Liver (tissue), 9 donors: ENCODE results near the gene PMM2. TPM values are rescaled to one million over a fixed set of nuclear protein-coding genes. Genes with fewer than 3 reads are reported as not detected.

Experiments used
- DNase-seq: peaks from one replicate; pipeline ENCODE4 v3.0.0-alpha.2; 2017; ENCODE audit warnings: low spot score
- H3K27ac ChIP-seq, 2 donors: one replicate each; pipeline ENCODE4 v1.7.0; 2013; ENCODE audit warnings: inconsistent platforms in 2 of 2, low read length in 2 of 2, control low read depth in 1 of 2, low read depth in 1 of 2, mild to moderate bottlenecking in 1 of 2
- H3K27me3 ChIP-seq, 4 donors: one replicate each; pipeline versions ENCODE4 v1.6.1 to v1.7.0; 2013; ENCODE audit warnings: low read length in 3 of 4, inconsistent platforms in 1 of 4, mild to moderate bottlenecking in 1 of 4, moderate library complexity in 1 of 4; ENCODE audit not compliant: control insufficient read depth in 4 of 4, insufficient read depth in 4 of 4
- H3K36me3 ChIP-seq, 4 donors: one replicate each; pipeline versions ENCODE4 v1.6.1 to v1.7.0; 2013; ENCODE audit warnings: low read length in 3 of 4, mild to moderate bottlenecking in 3 of 4, low read depth in 1 of 4, moderate library complexity in 1 of 4; ENCODE audit not compliant: control insufficient read depth in 4 of 4, insufficient read depth in 3 of 4
- H3K4me1 ChIP-seq, 4 donors: one replicate each; pipeline versions ENCODE4 v1.6.1 to v1.7.0; 2013; ENCODE audit warnings: low read length in 3 of 4, mild to moderate bottlenecking in 3 of 4, moderate library complexity in 1 of 4; ENCODE audit not compliant: control insufficient read depth in 4 of 4, insufficient read depth in 4 of 4
- H3K4me3 ChIP-seq, 3 donors: one replicate each; pipeline versions ENCODE4 v1.6.1 to v1.7.0; 2013; ENCODE audit warnings: low read length in 3 of 3, control low read depth in 1 of 3, low read depth in 1 of 3, mild to moderate bottlenecking in 1 of 3
- H3K9ac ChIP-seq, 2 donors: one replicate each; pipeline ENCODE4 v1.7.0; 2013; ENCODE audit warnings: low read length in 2 of 2, mild to moderate bottlenecking in 2 of 2, moderate library complexity in 2 of 2, control low read depth in 1 of 2, low read depth in 1 of 2
- H3K9me3 ChIP-seq, 4 donors: one replicate each; pipeline versions ENCODE4 v1.6.1 to v1.7.0; 2013; ENCODE audit warnings: low read length in 3 of 4; ENCODE audit not compliant: control insufficient read depth in 4 of 4
- EGR1 ChIP-seq, 2 donors: IDR thresholded peaks; 2 replicates each; pipeline ENCODE4 v1.6.1; 2016 to 2018; ENCODE audit warnings: antibody characterized with exemption in 2 of 2, low read depth in 2 of 2
- FOXA1 ChIP-seq: IDR thresholded peaks from 2 replicates; pipeline ENCODE4 v1.6.1; 2016; ENCODE audit warnings: antibody characterized with exemption
- FOXA2 ChIP-seq: IDR thresholded peaks from 2 replicates; pipeline ENCODE4 v1.6.1; 2016; ENCODE audit warnings: antibody characterized with exemption
- GABPA ChIP-seq, 2 donors: IDR thresholded peaks in 1 of 2; conservative IDR thresholded peaks in 1 of 2; 2 replicates each; pipeline ENCODE4 v1.6.1; 2016; ENCODE audit warnings: antibody characterized with exemption in 2 of 2, mild to moderate bottlenecking in 1 of 2, moderate library complexity in 1 of 2
- HNF4A ChIP-seq, 2 donors: conservative IDR thresholded peaks; 2 replicates each; pipeline ENCODE4 v1.6.1; 2016; ENCODE audit warnings: antibody characterized with exemption in 2 of 2, mild to moderate bottlenecking in 2 of 2
- HNF4G ChIP-seq: IDR thresholded peaks from 2 replicates; pipeline ENCODE4 v1.6.1; 2016; ENCODE audit warnings: antibody characterized with exemption
- JUND ChIP-seq, 2 donors: IDR thresholded peaks; 2 replicates each; pipeline ENCODE4 v1.6.1; 2016; ENCODE audit warnings: antibody characterized with exemption in 2 of 2
- NR2F2 ChIP-seq: IDR thresholded peaks from 2 replicates; pipeline ENCODE4 v1.6.1; 2016; ENCODE audit warnings: antibody characterized with exemption
- RAD21 ChIP-seq, 2 donors: IDR thresholded peaks; 2 replicates each; pipeline ENCODE4 v1.6.1; 2016; ENCODE audit warnings: antibody characterized with exemption in 2 of 2, mild to moderate bottlenecking in 2 of 2
- RXRA ChIP-seq, 2 donors: IDR thresholded peaks; 2 replicates each; pipeline ENCODE4 v1.6.1; 2017 to 2018; ENCODE audit warnings: antibody characterized with exemption in 2 of 2, mild to moderate bottlenecking in 1 of 2
- SP1 ChIP-seq: IDR thresholded peaks from 2 replicates; pipeline ENCODE4 v1.6.1; 2018; ENCODE audit warnings: antibody characterized with exemption, mild to moderate bottlenecking
- TAF1 ChIP-seq: conservative IDR thresholded peaks from 2 replicates; pipeline ENCODE4 v1.6.1; 2016; ENCODE audit warnings: antibody characterized with exemption, mild to moderate bottlenecking
- YY1 ChIP-seq: IDR thresholded peaks from 2 replicates; pipeline ENCODE4 v1.6.1; 2016; ENCODE audit warnings: antibody characterized with exemption, mild to moderate bottlenecking
- WGBS: extraction: QIAGEN DNeasy Blood & Tissue Kit; methylation state at CpG from one replicate; pipeline ENCODE4 v1.1.7; 2013; 5-methylcytosine and 5-hydroxymethylcytosine counted together
- polyA plus RNA-seq, 2 donors: library from polyadenylated mRNA; stranded (reverse) in 1 of 2; unstranded in 1 of 2; fragments of 200-250 nt in 1 of 2; fragments of >200 nt in 1 of 2; fragmentation: Nextera tagmentation in 1 of 2; extraction: Ambion mirVana in 1 of 2; gene quantifications; one replicate each; pipeline versions ENCODE4 v1.2.1 to v1.2.3, GENCODE V29; 2013 to 2015
- total RNA-seq, 2 donors: library from RNA; depleted of rRNA; stranded (reverse); fragments of >200 nt; gene quantifications; one replicate each; pipeline ENCODE4 v1.2.3, GENCODE V29; 2014
- TF ChIP-seq, protein P1 (sequence below): fragments of 150-350 bp; IDR thresholded peaks from 2 replicates; pipeline ENCODE4 v1.5.1; 2017; ENCODE audit warnings: improper control_type of control experiment, low read depth, low read length; ENCODE audit not compliant: missing input control
- TF ChIP-seq, protein P2 (sequence below): IDR thresholded peaks from 2 replicates; pipeline ENCODE4 v1.6.1; 2016; ENCODE audit warnings: antibody characterized with exemption, mild to moderate bottlenecking
- TF ChIP-seq, protein P3 (sequence below): IDR thresholded peaks from 2 replicates; pipeline ENCODE4 v1.6.1; 2016; ENCODE audit warnings: antibody characterized with exemption
- TF ChIP-seq, protein P4 (sequence below): IDR thresholded peaks from 2 replicates; pipeline ENCODE4 v1.6.1; 2016; ENCODE audit warnings: antibody characterized with exemption
- TF ChIP-seq, protein P5 (sequence below): IDR thresholded peaks from 2 replicates; pipeline ENCODE4 v1.6.1; 2016; ENCODE audit warnings: antibody characterized with exemption
- donor health status: healthy.
- donor health status: healthy.
- donor health status: healthy.
- donor health status: healthy.
- donor health status: healthy.

Gene PMM2
- total and polyA plus RNA-seq, 4 donors: 6.8 to 38.9 (median 30.0) TPM

DNA sequence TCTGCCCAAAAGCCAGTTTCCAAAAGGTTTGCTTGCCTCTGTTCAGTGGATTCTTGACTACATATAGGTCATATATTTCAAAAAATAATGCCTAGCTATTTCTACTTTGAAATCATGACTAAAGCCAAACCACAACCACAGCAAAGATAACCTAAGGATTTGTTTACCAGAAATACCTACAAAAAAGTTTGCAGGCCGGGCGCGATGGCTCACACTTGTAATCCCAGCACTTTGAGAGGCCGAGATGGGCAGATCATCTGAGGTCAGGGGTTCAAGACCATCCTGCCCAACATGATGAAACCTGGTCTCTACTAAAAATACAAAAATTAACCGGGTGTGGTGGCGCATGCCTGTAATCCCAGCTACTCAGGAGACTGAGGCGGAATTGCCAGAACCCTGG lies 56.0 kb downstream of the PMM2 start:
- Histone ChIP-seq H3K36me3 (peaks cover 10 to 41% (median 25%) of the 10 kb centered on the region in 4 donors), H3K9ac (no peak overlapping the region), H3K4me1 (peaks cover 14 to 25% (median 20%) of the 10 kb centered on the region in 4 donors), H3K27me3 (no peaks in the 10 kb centered on the region), H3K9me3 (no peaks in the 10 kb centered on the region), H3K27ac (peak overlapping the region; percentile 5 to 32), H3K4me3 (no peak overlapping the region)
- no peak for DNase-seq
- WGBS: 89% methylated on average over 7 of the region's 7 CpGs
- TF ChIP-seq, protein P1, sequence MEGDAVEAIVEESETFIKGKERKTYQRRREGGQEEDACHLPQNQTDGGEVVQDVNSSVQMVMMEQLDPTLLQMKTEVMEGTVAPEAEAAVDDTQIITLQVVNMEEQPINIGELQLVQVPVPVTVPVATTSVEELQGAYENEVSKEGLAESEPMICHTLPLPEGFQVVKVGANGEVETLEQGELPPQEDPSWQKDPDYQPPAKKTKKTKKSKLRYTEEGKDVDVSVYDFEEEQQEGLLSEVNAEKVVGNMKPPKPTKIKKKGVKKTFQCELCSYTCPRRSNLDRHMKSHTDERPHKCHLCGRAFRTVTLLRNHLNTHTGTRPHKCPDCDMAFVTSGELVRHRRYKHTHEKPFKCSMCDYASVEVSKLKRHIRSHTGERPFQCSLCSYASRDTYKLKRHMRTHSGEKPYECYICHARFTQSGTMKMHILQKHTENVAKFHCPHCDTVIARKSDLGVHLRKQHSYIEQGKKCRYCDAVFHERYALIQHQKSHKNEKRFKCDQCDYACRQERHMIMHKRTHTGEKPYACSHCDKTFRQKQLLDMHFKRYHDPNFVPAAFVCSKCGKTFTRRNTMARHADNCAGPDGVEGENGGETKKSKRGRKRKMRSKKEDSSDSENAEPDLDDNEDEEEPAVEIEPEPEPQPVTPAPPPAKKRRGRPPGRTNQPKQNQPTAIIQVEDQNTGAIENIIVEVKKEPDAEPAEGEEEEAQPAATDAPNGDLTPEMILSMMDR: no peak
- TF ChIP-seq, protein P2, sequence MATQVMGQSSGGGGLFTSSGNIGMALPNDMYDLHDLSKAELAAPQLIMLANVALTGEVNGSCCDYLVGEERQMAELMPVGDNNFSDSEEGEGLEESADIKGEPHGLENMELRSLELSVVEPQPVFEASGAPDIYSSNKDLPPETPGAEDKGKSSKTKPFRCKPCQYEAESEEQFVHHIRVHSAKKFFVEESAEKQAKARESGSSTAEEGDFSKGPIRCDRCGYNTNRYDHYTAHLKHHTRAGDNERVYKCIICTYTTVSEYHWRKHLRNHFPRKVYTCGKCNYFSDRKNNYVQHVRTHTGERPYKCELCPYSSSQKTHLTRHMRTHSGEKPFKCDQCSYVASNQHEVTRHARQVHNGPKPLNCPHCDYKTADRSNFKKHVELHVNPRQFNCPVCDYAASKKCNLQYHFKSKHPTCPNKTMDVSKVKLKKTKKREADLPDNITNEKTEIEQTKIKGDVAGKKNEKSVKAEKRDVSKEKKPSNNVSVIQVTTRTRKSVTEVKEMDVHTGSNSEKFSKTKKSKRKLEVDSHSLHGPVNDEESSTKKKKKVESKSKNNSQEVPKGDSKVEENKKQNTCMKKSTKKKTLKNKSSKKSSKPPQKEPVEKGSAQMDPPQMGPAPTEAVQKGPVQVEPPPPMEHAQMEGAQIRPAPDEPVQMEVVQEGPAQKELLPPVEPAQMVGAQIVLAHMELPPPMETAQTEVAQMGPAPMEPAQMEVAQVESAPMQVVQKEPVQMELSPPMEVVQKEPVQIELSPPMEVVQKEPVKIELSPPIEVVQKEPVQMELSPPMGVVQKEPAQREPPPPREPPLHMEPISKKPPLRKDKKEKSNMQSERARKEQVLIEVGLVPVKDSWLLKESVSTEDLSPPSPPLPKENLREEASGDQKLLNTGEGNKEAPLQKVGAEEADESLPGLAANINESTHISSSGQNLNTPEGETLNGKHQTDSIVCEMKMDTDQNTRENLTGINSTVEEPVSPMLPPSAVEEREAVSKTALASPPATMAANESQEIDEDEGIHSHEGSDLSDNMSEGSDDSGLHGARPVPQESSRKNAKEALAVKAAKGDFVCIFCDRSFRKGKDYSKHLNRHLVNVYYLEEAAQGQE: no peak
- TF ChIP-seq RXRA (IDR thresholded peaks at IDR 0.05) (no peak), GABPA (IDR thresholded peaks at IDR 0.05 in 1 of 2, conservative IDR thresholded peaks at IDR 0.05 in 1 of 2) (no peak), SP1 (no peak), TAF1 (no peak), HNF4G (no peak), FOXA2 (no peak), JUND (IDR thresholded peaks at IDR 0.05) (no peak), YY1 (no peak), HNF4A (conservative IDR thresholded peaks at IDR 0.05) (no peak), EGR1 (IDR thresholded peaks at IDR 0.05; ENCODE audit: low read depth in 2 of 2) (no peak), RAD21 (IDR thresholded peaks at IDR 0.05) (no peak), FOXA1 (no peak), NR2F2 (no peak)
- TF ChIP-seq, protein P3, sequence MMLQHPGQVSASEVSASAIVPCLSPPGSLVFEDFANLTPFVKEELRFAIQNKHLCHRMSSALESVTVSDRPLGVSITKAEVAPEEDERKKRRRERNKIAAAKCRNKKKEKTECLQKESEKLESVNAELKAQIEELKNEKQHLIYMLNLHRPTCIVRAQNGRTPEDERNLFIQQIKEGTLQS: no peak
- TF ChIP-seq, protein P4, sequence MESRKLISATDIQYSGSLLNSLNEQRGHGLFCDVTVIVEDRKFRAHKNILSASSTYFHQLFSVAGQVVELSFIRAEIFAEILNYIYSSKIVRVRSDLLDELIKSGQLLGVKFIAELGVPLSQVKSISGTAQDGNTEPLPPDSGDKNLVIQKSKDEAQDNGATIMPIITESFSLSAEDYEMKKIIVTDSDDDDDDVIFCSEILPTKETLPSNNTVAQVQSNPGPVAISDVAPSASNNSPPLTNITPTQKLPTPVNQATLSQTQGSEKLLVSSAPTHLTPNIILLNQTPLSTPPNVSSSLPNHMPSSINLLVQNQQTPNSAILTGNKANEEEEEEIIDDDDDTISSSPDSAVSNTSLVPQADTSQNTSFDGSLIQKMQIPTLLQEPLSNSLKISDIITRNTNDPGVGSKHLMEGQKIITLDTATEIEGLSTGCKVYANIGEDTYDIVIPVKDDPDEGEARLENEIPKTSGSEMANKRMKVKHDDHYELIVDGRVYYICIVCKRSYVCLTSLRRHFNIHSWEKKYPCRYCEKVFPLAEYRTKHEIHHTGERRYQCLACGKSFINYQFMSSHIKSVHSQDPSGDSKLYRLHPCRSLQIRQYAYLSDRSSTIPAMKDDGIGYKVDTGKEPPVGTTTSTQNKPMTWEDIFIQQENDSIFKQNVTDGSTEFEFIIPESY: no peak
- TF ChIP-seq, protein P5, sequence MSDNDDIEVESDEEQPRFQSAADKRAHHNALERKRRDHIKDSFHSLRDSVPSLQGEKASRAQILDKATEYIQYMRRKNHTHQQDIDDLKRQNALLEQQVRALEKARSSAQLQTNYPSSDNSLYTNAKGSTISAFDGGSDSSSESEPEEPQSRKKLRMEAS: no peak
